Pancreas (tissue), 10 donors: ENCODE results near the gene PRKCE. TPM values are rescaled to one million over a fixed set of nuclear protein-coding genes. Genes with fewer than 3 reads are reported as not detected.
A peak's percentile ranks its signal among the peaks of the same experiment; 100 is the strongest.

ENCODE experiments used
- ATAC-seq, 4 donors: fragments of 200-7000 bp; cut with Tn5 transposase; one replicate each; pipeline versions ENCODE4 v1.8.0 to v1.9.1; 2020; ENCODE audit warnings: mild to moderate bottlenecking in 4 of 4, moderate library complexity in 4 of 4
- DNase-seq, 6 donors: peaks; one replicate each; pipeline ENCODE4 v3.0.0-alpha.2; 2020
- FAIRE-seq: peaks from 2 replicates; lab custom pipeline; 2012; peaks lifted over from hg19 to GRCh38; lab: Jason Lieb, UNC
- H3K27ac ChIP-seq, 4 donors: fragments of 200-600 bp; sonication (generic); 1 replicate in 3 of 4; 2 replicates in 1 of 4; pipeline versions ENCODE4 v1.5.0 to v1.8.0; 2020
- H3K27me3 ChIP-seq, 4 donors: fragments of 200-600 bp; one replicate each; pipeline ENCODE4 v1.8.0; 2021
- H3K36me3 ChIP-seq, 3 donors: fragments of 200-600 bp; sonication (generic) in 1 of 3; one replicate each; pipeline versions ENCODE4 v1.5.0 to v1.8.0; 2020 to 2021
- H3K4me1 ChIP-seq, 3 donors: fragments of 200-600 bp; one replicate each; pipeline ENCODE4 v1.8.0; 2021
- H3K4me3 ChIP-seq, 4 donors: fragments of 200-600 bp; sonication (generic) in 2 of 4; one replicate each; pipeline versions ENCODE4 v1.5.0 to v1.8.0; 2020 to 2021
- H3K9me3 ChIP-seq, 4 donors: fragments of 200-600 bp; one replicate each; pipeline ENCODE4 v1.8.0; 2021
- WGBS, 2 donors: extraction: QIAGEN DNeasy Blood & Tissue Kit; methylation state at CpG; one replicate each; pipeline ENCODE4 v1.1.7; 2013; 5-methylcytosine and 5-hydroxymethylcytosine counted together
- intact Hi-C, 3 donors: fragments of 100-400 bp; cut with DNase I; formaldehyde crosslinking; loops; one replicate each; pipeline versions ENCODE4 v1.11.1 to v1.14.2; 2022
- polyA plus RNA-seq, 2 donors: library from polyadenylated mRNA; stranded (reverse); fragments of 200-250 nt; gene quantifications; one replicate each; pipeline ENCODE4 v1.2.3, GENCODE V29; 2013
- total RNA-seq, 6 donors: library from RNA; stranded (reverse); fragmentation: NEBNext Ultra II Directional in 4 of 6; extraction: Animal tissue kit (Norgen Biotek cat#: 25700) in 4 of 6; gene quantifications; one replicate each; pipeline versions ENCODE4 v1.2.1 to v1.2.4, GENCODE V29; 2021 to 2023
- TF ChIP-seq, protein P1 (sequence below), 4 donors: fragments of 200-600 bp; sonication (generic) in 3 of 4; IDR thresholded peaks; one replicate each; pipeline versions ENCODE4 v1.5.0 to v1.8.0; 2021; ENCODE audit warnings: antibody characterized with exemption in 4 of 4
- donor health status: healthy with polysubstance abuse.
- donor health status: DM: no; HTN: no; CAD: no; lungs with moderate emphysema.
- donor health status: DM: no; HTN: no; CAD: no.
- donor health status: control.
- donor health status: control.
- donor health status: Bipolar disorder and iron deficiency.
- donor health status: DM: yes; HTN: yes; CAD: no.
- donor health status: DM: no; HTN: no; CAD: no.
- donor health status: DM: no; HTN: no; CAD: no.
- donor health status: DM: yes; HTN: yes; CAD: no.

Gene PRKCE
- total and polyA plus RNA-seq, 8 donors = 4.0 to 19.4 (median 10.0) TPM

DNA sequence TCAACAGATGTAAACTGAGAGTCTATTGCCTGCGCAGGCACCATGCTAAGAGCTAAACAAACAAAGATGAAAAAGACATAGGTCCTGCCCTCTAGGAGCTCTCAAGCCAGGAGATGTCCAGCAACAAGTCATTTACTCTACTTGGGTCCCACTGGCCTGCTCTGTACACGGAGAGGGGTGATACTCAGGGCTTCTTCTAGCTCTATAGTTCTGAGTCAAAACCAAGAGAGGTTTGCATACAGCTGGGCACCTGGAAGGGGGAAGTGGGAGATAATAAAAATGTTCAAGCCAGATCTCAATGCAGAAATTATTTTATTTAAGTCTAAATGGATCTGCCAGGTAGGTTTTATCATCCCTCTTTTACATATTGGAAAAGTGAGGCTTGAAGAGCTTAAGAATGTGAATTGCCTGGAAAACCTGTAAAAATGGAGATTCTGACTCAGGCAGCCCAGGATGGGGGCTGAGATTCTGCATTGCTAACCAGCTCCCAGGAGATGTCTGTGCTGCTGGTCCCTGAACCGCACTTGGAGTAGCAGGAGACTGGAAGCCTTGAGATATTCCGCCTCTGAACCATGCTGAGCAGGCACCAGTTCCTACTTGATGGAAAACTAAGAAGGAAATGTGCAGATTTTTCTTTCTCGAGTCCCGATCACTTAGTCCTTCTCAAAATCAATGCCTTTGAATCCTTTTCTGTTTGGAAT, 201.1 kb downstream of the PRKCE start:
- no peak for ATAC-seq
- no peak overlapping the region for H3K4me3 ChIP-seq
- no peaks in the 10 kb centered on the region for H3K36me3 ChIP-seq
- TF ChIP-seq, protein P1, sequence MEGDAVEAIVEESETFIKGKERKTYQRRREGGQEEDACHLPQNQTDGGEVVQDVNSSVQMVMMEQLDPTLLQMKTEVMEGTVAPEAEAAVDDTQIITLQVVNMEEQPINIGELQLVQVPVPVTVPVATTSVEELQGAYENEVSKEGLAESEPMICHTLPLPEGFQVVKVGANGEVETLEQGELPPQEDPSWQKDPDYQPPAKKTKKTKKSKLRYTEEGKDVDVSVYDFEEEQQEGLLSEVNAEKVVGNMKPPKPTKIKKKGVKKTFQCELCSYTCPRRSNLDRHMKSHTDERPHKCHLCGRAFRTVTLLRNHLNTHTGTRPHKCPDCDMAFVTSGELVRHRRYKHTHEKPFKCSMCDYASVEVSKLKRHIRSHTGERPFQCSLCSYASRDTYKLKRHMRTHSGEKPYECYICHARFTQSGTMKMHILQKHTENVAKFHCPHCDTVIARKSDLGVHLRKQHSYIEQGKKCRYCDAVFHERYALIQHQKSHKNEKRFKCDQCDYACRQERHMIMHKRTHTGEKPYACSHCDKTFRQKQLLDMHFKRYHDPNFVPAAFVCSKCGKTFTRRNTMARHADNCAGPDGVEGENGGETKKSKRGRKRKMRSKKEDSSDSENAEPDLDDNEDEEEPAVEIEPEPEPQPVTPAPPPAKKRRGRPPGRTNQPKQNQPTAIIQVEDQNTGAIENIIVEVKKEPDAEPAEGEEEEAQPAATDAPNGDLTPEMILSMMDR (IDR thresholded peaks at IDR 0.05) = no peak
- no peak overlapping the region for H3K27ac ChIP-seq
- FAIRE-seq = no peak
- intact Hi-C loops = no loop called here
- 89 to 95% methylated on average over 6 of the region's 6 CpGs for WGBS, 2 donors
- H3K9me3 ChIP-seq = no peaks in the 10 kb centered on the region
- no peaks in the 10 kb centered on the region for H3K27me3 ChIP-seq
- H3K4me1 ChIP-seq = peaks cover 0 to 9% (median 8%) of the 10 kb centered on the region in 3 donors
- no peak for DNase-seq

DNA sequence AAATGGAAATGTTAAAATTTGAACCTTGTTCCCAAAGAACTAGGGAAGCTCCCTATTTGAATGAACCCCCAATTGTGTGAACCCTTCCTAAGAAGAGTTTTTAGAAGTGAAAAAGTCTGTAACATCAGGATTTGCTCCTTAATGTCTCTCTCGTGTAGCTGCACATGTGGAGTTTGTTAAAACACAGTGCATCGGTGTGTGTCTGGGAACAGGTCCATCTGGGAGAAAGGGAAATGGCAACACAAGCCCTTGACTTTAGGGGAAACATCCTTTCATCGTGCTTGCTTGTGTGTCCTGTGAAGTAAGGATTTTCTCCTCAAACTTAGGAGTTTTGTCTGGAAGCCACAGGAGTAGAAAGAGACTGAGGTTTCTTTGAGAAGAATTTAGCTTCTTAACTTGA, 203.9 kb downstream of the PRKCE start:
- no peak for ATAC-seq

DNA sequence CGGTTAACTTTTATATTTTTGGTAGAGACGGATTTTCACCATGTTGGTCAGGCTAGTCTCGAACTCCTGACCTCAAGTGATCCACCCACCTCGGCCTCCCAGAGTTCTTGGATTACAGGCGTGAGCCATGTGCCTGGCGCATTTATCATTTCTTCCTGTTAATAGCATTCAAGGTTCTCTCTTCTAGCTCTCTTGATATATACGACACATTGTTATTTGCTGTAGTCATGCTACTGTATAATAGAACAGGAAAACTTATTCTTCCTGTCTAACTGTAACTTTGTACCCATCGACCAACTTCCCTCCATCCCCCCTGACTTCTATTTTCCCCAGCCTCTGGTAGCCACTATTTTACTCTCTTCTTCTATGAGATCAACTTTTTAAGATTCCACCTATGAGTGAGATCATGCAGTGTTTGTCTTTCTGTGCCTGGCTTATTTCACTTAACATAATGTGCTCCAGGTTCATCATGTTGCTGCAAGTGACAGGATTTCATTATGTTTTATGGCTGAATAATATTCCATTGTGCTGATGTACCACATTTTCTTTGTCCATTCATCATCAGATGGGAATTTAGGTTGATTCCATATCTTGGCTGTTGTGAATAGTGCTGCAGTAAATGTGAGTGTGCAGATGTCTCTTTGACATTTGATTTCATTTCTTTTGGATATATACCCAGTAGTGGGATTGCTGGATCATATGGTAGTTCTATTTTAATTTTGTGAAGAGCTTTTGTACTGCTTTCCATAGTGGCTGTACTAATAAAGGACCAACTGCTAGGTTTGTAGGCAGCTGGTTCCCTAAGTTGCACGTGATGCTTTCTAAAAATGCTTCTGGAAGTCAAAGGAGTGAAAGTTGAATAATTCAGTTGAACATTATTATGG, 205.2 kb downstream of the PRKCE start:
- FAIRE-seq = no peak
- Histone ChIP-seq H3K4me1 (peaks cover 0 to 26% (median 12%) of the 10 kb centered on the region in 3 donors), H3K4me3 (no peak overlapping the region), H3K27me3 (no peaks in the 10 kb centered on the region), H3K9me3 (no peaks in the 10 kb centered on the region), H3K36me3 (no peaks in the 10 kb centered on the region), H3K27ac (no peak overlapping the region)
- TF ChIP-seq, protein P1 (IDR thresholded peaks at IDR 0.05) = no peak
- DNase-seq = no peak
- intact Hi-C loops = no loop called here
- ATAC-seq = no peak
- 93 to 95% methylated on average over 9 of the region's 9 CpGs for WGBS, 2 donors

More for the DNA sequence above, 203.9 kb downstream of the PRKCE start:
- Histone ChIP-seq H3K36me3 (no peaks in the 10 kb centered on the region), H3K9me3 (no peaks in the 10 kb centered on the region), H3K27me3 (no peaks in the 10 kb centered on the region), H3K4me1 (peaks cover 0 to 18% (median 11%) of the 10 kb centered on the region in 3 donors), H3K27ac (no peak overlapping the region), H3K4me3 (no peak overlapping the region)
- FAIRE-seq (no peak), DNase-seq (no peak)
- intact Hi-C loops = no loop called here
- TF ChIP-seq, protein P1 (IDR thresholded peaks at IDR 0.05) = no peak
- WGBS, 2 donors = 27 to 34% methylated on average over 3 of the region's 3 CpGs

DNA sequence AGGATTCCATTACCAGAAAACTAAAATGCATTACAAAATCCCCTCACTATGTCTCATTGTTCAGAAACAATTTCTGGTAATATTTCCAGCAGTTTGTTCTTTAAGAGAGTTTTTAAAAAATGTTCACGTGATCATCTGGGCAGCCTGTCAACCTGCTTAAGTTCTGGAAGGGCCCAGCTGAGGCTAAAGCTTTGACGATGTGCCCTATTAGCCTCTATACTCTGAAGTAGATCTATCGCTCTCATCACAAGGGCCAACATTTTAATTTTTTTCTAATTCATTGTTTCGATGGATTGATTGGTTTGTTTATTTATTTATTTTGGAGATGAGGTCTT, 205.8 kb downstream of the PRKCE start:
- TF ChIP-seq, protein P1 (IDR thresholded peaks at IDR 0.05) = no peak
- FAIRE-seq (no peak), DNase-seq (no peak), ATAC-seq (no peak)
- intact Hi-C loops = no loop called here
- H3K36me3 ChIP-seq = no peaks in the 10 kb centered on the region
- peaks cover 0 to 26% (median 12%) of the 10 kb centered on the region in 3 donors for H3K4me1 ChIP-seq
- WGBS, 2 donors = 62 to 80% methylated on average over 4 of the region's 4 CpGs
- H3K4me3 ChIP-seq = no peak overlapping the region
- H3K9me3 ChIP-seq = no peaks in the 10 kb centered on the region
- H3K27me3 ChIP-seq = no peaks in the 10 kb centered on the region
- H3K27ac ChIP-seq = peak overlapping the region in 1 of 4 donors; percentile 18
